Stimulated activated CD8-positive, alpha-beta memory T cell treated with anti-CD3 and anti-CD28 coated beads, Interleukin-4, amount 100 ng/mL, for 4 hours (primary cell): ENCODE results near the gene ENO1.

Source experiments
- DNase-seq, 2 donors: peaks; one replicate each; pipeline ENCODE4 v3.0.0-alpha.2; 2020; ENCODE audit warnings: low read depth in 2 of 2, low spot score in 1 of 2

The ENO1 gene

GRCh38 chr1:8871965-8872399 lies 6.5 kb downstream of the ENO1 start:
- no peak for DNase-seq

GRCh38 chr1:8871539-8871935 lies 6.9 kb downstream of the ENO1 start:
- DNase-seq: no peak

DNA sequence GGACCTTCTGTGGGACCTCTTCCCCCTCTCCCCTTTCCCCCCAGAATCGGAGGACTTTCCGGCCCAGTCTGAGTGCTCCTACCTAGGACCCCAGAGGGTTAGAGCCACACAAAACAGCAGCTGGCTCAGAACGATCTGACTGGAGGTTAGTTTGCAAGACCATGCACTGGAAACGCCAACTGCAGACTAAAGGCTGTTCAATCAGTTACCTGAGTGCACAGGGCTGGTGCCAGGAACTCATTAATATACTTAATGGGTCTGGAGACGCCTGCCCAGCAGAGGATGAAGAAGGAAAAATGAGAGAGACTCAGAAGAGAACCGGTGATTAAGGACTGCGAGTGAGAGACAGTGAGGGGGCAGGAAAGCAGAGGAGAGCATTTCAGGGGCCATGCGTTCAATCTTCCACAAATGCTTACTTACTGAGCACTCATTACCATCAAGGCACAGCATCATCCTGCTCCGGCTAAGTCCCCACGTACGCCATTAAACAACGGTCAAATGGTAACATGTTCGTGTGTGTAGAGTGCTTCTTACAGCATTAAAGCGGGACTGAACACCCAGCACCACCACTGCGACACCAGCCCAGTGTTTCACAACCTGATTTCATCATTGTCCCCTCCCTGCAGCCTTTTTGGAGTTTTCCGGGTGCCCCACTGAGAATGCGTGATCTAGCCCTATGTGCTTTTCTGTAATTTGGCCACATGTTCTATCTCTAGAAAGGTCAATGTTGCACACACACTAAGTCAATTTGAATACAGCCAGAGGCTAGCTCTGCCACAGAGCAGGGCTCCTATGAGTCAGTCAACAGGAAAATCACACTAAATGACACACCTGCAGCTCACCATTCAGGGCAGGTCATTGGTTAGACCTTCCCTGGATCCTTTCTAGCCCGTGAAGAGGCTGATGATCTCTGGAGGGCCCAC lies 7.6 kb downstream of the ENO1 start:
- DNase-seq: no peak

- DNase-seq: no peak
Observed at GRCh38 chr1:8870103-8870502, 8.4 kb downstream of the ENO1 start.

GRCh38 chr1:8867878-8868567 lies 10.5 kb downstream of the ENO1 start:
- no peak for DNase-seq

DNA sequence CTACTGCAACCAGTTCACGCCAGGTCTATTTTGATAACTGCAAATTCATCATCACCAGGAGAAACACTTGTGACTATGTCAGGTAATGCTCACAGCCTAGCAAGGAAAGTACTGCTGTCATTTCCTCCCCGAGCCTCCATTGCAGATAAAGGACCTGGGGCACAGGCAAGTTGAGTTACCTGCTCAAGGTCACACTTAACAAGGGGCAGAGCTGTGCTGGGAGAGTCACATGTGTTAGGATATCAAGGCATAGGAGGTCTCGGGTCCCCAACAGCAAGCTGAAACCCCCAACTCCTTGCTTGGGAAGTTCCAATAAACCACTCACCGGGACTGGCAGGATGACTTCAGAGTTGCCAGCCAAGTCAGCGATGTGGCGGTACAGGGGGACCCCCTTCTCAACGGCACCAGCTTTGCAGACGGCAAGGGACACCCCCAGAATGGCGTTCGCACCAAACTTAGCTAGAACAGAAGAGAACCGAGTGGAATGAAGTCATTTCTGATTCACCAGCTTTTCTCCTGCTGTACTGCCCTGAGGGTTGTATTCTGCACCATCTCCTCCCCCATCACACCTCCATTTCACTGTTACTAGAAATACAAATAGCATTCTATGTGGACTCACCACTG lies 11.6 kb downstream of the ENO1 start:
- DNase-seq: no peak

GRCh38 chr1:8866173-8866791 lies 12.2 kb downstream of the ENO1 start:
- DNase-seq: no peak

DNA sequence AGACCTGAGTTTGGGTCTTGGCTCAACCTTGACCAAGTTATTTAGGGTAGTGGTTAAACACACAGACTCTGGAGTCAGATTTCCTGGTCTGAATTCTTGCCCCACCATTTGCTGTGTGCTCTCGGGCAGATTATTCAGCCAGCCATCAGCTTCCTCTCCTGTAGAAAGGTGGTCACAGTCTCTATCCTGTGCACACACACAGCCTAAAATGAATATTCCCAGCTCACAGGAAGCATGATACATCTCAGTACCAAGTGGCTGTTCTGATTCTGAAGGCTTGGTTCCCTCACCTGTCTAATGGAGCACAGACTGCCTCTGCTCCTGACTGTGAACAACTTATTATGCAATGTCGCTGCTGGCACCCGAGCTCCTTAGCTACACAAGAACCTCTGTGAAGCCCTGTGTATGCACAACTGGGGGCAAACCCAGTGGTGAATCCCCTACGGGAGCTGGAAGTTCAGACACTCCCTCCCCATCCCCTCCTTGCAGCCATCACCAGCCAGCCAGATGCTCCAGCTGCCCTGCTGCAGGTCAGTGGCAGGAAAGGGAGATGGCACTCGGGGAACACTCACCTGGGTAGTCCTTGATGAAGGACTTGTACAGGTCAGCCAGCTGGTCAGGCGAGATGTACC lies 13.7 kb downstream of the ENO1 start:
- no peak for DNase-seq

GRCh38 chr1:8863794-8864233 lies 14.7 kb downstream of the ENO1 start:
- no peak for DNase-seq

DNA sequence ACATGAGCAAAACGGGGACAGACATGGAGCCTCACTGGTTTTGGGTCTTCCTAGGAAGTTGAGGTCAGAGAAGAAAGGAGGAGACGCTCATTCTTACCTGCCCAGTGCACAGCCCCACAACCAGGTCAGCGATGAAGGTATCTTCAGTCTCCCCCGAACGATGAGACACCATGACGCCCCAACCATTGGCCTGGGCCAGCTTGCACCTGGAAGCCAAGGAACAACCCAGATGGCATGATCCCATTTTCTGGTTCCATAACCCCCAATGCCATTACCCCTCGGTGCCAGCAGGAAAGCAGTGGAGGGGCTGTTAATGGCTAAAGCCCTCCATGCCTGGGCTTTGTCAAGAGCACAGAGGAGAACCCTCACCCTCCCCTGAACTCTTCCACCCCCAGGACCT lies 15.3 kb downstream of the ENO1 start:
- DNase-seq: no peak

DNA sequence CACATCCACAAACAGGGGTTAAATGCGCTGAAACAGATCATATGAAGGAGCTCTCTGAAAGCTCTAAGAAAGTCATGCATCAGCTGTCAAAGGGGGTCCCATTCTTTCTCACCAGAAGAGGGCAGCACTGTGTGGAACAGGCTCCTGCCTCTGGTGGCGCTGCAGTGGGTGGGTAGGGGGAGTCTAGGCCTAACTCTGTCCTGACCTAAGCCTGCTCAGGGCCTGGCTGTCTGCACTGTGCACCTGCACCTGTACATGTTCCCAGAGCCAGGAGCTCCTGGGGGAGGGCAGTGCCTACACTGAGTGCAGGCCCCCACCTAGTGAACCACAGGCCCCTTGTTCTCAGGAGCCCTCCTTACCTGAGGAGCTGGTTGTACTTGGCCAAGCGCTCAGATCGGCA lies 16.0 kb downstream of the ENO1 start:
- peak in 1 of 2 donors; percentile 32 for DNase-seq

DNA sequence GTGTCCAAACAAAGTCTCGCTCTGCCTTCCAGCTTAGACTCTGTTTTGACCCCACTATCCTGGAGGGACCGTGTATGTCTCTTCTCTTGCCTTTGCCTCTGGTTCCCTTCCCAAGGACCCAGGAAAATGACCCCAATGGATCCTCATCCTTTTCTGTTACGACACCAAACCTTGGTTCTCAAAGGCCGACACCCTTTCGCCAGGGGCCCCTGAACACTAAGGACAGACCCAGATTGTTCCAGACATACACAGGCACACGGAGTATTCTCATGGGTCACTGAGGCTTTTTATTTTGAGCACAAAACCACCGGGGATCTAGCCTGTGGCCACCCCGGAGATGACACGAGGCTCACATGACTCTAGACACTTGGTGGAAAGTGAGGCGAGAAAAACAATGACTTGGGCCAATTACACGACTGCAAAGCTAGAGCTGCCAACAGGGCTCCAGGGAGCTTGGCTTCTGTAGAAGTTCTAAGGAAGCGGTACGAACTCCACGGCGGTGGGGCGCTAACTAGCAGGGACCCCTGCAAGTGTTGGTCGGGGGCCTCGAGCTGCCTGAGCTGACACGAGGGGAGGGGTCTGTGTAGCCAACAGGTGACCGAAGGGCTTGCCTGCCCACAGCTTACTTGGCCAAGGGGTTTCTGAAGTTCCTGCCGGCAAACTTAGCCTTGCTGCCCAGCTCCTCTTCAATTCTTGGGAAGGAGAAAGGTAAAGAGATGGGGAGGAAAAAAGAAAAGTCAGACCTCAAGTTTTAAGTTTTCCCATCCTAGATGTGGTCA lies 17.6 kb downstream of the ENO1 start:
- DNase-seq: no peak

GRCh38 chr1:8858888-8859706 lies 19.4 kb downstream of the ENO1 start:
- DNase-seq: no peak

- DNase-seq: no peak
Observed at GRCh38 chr1:8858112-8858668, 20.3 kb downstream of the ENO1 start.

GRCh38 chr1:8856689-8857412 lies 21.6 kb downstream of the ENO1 start:
- no peak for DNase-seq

DNA sequence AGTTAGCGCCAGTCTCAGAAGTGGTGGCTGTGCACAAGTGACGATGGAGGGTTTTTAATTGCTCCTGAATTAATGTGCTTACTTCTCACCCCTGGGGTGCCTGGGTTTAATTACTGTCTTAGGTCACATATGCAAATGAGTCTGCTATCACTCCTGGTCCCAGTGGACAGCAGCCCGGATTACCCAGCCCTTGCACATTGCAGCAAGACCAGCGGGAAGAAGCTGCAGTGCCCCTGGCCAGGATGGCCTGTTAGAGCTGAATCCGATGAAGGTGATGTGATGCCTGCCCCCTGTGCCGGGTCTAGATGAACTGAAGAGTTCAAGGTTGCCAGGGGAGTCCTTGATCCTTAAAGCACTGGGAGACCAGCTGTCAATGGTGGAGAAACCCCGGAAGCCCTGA lies 24.2 kb downstream of the ENO1 start:
- no peak for DNase-seq

DNA sequence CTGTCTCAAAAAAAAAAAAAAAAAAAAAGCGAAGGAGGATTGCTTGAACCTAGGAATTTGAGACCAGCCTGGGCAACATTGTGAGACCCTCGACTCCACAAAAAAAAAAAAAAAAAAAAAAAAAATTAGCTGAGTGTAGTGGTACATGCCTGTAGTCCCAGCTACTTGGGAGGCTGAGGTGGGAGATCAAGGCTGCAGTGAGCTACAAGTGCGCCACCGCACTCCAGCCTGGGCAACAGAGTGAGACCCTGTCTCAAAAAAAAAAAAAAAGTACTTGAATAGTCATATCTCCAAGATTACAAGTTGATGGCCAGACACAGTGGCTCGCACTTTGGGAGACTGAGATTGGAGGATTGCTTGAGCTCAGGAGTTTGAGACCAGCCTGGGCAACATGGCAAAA lies 27.4 kb downstream of the ENO1 start:
- no peak for DNase-seq

DNA sequence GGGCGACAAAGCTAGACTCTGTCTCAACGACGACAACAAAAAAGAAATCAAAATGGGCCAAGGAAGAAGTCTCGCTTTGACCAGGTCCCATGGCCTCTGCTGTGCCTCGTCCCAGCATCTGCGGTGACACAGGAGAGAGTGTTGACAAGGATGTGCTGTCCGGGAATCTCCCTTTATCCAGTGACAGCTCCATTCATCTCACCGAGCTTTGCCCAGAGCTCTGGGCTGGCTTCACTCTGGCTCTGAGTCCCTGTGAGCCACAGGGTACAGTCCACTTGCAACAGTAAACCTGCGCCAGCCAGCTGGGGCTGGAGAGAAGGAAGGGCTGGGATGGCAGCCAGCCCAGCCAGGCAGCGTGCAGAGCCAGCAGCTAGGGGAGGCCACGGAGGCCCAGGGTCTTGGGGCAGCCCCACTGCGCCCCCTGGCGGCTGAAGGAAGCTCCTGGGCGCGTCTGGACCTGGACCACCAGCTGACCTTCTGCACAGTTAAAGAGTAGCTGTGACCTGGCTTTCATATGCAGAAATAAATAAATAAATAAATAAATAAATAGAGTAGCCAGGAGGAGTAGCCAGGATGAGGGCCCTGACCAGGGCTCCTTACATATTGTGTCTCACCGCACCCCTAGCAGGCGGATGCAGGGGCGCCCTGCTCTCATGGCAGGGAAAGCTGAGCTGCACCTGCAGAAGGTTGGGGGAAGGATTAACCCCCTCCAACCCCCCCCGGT lies 29.7 kb downstream of the ENO1 start:
- DNase-seq: peak; percentile 37 to 42
